HG03558 (cell line): ENCODE results near the gene MEAK7.

ENCODE experiments used
- ATAC-seq: cut with Tn5 transposase; IDR thresholded peaks from one replicate; pipeline ENCODE4 v1.9.1; 2021; ENCODE audit warnings: moderate number of reproducible peaks; ENCODE audit not compliant: unreplicated experiment; ENCODE audit errors: extremely low read depth

Gene MEAK7

DNA sequence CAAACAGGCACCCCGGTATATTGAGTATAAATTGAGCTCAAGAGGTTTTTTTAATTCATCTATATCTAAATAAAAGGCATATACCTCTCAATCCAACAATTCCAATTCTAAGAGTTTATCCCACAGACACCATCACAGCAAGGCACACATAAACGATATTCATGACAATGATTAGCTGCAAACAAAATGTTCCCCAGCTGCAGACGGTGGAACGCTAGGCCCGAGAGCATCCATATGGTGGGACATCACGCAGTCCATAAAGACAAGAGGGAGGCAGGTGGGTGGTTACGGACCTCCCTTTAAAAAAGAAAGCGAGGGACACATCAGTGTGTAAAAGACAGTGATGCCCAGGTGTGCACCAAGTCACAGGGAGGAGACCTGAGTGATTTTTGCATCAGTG is 28.1 kb downstream of the MEAK7 start:
- ATAC-seq: no peak

GRCh38 chr16:84475643-84476240 is 28.7 kb downstream of the MEAK7 start:
- ATAC-seq: no peak

- ATAC-seq: no peak
These were observed 32.5 kb downstream of the MEAK7 start for GRCh38 chr16:84471966-84472365.

- ATAC-seq: no peak
These were observed 33.1 kb downstream of the MEAK7 start for GRCh38 chr16:84471316-84471715.

DNA sequence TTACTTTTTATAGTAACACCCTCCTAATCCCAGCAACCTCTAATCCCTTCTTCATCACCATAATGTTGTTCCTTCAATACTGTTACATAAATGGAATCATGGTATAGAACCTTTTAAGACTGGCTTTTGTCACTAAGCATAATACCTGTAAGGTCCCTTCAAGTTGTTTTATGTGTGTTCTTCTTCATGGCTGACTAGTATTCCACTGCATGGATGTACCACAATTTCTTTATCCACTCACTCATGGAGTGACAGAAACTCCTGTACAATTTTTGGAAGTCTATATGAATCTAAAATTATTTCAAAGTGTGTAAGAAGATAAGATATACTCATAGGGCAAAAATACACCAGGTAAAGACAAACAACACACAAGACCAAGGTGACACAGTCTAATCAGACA is 36.8 kb downstream of the MEAK7 start:
- ATAC-seq: no peak

DNA sequence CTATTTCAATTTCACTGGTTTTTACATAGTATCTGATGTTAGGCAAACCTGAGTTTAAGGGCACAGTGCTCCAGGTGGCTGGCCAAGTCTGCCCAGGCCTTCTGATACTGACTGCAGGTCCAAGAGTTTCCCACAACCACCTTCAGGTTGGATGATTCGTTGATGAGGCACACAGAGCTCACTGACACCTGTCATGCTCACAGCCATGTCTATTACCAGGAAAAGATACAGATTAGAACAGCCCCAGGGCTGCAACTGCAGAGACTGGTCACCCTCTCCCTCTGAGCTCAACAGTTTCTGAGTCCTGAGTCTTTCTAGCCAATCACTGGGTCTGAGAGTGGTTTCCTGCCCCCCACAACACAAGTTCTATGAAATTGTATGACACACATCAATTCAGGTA is 37.2 kb downstream of the MEAK7 start:
- ATAC-seq: no peak

DNA sequence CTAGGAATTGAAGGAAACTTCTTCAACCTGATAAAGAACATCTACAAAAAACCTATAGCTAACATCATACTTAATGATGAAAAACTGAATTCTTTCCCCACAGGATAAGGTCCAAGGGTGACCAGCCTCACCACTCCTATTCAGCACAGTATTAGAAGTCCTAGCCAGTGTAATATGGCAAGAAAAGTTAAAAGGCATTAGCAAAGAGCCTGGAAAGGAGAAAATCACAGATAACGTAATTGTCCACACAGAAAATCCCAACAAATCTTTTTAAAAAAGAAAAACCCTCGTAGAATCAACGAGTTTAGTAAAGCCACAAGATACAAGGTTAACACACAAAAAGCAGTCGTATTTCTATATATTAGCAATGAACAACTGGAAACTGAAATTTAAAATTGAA is 37.8 kb downstream of the MEAK7 start:
- no peak for ATAC-seq

DNA sequence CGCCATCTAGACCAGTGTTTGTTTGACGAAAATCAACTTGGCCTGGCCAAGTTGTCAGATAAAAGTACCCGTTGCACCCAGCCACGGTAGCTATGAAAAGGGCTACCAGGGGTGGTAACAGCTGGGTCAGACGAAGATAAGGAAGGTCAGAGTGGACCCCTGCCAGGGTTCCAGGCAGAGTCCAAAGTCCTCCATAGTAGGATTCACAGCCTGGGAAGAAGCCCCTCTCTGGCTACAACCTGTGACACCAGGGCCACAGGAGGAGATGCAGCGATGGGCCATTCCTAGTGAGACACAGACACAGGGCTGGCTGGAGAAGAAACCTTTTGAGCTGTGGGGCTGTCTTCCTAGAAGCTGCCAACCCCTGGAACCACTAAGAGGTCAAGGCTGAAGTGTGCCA is 39.3 kb downstream of the MEAK7 start:
- ATAC-seq: no peak

GRCh38 chr16:84464116-84464515 is 40.3 kb downstream of the MEAK7 start:
- ATAC-seq: no peak

- no peak for ATAC-seq
These were observed 41.2 kb downstream of the MEAK7 start for GRCh38 chr16:84463221-84463620.

DNA sequence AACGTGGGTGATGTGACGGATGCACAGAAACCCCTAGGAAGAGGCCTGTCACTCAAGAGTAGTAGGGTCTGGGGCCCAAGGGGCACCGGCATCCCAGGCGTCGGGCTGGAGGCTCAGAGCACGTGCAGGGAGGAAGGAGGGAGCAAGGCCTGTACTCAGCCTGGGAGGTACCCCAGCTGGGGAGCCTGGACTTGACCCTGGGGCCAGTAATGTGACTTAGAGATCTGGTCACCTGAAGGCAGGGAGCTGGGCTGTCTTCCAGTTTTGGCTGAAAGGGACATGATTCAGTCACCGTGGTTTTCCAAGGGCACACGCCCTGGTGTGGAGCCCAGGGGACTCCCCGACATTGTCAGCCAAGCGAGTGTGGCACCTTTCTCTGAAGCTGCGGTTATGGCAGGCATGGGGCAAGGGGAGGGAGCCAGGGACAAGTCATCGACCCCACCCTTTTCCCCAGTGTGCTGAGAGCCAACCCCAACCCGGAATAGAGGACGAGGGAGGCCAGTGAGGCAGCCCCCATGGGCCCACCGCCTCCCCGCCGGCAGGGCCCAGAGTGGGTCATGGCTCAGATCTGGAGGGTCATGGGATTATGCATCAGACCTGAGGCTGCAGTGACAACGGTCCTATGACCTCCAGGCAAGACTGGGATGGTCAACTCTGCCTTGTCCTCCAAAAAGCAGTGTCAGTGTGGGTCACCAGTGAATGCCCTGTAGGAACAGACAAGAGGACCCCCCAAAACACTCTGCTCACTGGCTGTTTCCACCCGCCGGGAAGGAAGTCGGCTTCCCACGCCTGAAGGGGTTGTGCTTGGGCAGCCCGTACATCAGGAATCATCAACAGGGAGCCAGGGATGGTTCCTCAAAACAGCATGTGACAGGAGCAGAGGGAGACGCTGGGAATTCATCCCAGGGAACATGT is 41.9 kb downstream of the MEAK7 start:
- no peak for ATAC-seq

DNA sequence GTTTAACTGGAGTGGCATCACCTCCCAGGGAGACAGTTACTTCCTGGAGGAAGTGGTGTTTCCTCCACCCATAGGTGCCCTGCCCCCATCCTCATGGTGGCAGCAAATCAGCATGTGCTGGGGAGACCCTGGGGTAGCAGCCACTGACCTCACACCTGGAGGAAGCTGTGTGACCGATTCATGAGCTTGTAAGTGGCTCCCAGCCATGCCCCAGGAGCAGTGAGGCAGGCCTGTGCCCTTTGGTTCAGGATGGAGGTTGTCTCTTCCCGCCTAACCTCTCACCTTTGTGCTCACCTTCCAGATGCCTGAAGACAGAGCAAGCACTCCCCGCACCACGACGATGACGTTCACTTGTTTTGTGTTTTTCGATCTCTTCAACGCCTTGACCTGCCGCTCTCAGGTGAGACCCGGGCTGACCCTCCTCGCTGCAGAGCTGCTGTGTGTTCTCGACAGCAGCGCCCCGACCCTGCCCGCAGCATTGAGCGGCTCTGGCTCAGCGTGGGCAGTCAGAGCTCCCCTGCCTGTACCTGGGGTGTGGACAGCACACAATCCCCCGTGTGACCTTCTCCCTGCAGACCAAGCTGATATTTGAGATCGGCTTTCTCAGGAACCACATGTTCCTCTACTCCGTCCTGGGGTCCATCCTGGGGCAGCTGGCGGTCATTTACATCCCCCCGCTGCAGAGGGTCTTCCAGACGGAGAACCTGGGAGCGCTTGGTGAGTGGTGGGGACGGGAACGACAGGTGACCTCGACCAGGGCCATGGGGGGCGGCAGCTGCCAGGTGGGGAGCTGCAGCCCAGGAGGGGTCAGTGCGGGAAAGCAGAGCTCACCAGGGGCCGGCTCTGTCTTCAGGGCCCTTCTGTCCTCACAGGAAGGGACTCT is 42.8 kb downstream of the MEAK7 start:
- no peak for ATAC-seq

GRCh38 chr16:84461029-84461412 is 43.4 kb downstream of the MEAK7 start:
- ATAC-seq: no peak

- ATAC-seq: no peak
These were observed 43.9 kb downstream of the MEAK7 start for GRCh38 chr16:84460406-84461028.

DNA sequence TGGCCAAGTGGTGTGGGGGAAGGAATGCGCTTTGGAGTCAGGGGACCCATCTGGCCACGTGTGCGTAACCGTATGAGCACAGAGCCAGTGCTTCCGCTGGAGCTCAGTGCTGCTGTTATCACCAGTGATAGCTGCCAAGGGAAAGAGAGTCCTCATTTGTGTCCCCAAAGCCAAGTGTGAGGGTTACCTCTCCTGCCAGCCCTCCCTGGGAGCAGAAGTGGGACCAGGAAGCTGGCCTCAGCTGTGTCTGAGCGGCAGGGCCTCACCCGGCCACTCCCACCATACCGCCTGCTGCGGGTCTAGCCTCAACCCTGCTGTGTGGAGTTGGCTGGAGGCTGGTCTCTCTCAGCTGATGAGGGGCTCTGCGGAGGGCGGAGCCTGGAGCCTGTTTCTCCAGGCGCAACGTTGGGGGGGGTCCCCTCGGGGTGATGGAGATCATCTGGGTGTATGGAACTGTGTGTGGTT is 44.5 kb downstream of the MEAK7 start:
- no peak for ATAC-seq

DNA sequence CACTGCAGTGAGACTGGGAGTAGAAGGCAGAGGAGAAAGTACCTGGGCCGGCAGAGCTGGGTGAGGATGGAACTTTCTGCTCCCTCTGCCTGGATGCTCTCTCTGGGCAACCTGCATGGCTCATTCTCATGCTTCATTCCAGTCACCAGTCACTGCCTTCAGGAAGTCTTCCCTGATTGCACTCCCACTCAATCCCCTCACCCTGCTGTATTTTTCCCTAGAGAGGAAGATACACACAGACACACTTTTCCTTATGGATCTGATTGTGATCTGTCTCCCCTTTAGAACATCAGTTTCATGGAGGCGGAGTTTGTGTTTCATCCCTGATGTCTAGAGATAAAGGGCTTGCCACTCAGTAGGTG is 44.9 kb downstream of the MEAK7 start:
- no peak for ATAC-seq

DNA sequence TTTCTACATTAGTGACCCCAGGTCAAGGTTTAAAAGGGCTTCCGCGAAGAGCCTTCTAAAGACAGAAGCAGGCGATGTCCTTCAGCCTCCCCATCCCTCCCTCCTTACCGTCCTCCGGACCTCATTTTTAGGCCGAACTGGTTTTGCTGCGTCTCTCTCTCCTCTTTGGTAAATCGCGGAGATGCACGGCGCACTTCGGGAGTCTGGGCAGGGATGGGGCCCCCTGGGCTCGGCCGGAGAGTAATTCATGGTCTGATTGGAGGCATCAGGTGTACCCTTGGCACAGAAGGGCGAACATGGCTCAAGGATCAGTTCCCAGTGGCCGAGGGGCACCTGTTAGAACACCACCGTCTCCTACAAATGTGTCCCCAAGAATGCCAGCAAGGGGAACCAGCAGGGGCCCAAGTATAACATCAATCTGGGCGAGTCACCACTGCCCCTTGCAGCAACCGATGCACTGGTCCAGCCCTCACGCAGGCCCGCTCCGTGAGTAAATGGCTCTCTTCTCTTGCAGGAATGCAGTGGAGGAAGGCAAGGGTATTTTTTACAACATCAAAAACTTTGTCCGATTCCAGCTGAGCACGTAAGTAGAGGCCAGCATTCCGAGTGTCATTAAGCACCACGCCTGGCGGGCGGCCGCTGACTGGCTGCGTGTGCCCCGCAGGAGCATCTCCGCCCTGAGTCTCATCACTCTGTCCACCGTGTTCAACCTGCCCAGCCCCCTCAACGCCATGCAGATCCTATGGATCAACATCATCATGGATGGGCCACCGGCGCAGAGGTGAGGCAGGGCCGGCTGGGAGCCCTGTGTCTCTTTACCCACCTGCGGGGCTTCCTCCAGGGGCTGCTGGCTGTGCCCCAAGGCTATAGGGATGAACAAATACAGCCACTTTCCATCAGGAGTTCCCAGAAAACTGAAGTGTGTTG is 45.6 kb downstream of the MEAK7 start:
- no peak for ATAC-seq

DNA sequence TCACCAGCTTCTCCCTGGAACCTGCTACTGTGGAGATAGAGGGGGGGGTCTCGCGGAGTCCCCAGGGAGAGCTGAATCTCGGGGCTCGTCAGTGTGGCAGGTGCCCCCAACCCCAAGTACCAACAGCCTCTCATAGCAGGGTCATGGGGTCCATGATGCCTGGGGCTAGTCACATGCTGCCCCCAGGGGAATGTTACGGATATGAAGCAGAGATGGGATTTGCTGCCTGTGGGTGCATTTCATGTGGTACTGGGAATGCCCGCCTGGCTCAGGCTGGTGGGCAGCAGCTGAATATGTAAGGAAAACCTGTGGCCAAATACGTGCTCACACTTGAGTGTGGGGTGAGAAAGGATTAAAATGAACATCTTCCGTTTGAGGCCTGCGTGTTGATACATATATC is 49.4 kb downstream of the MEAK7 start:
- no peak for ATAC-seq
